Neutrophil (primary cell): ENCODE measurements around the gene GORASP1.

ENCODE experiments used
- H3K27ac ChIP-seq: fragments of 200-600 bp; sonication (generic); 2 replicates; pipeline ENCODE4 v1.5.1; 2016; ENCODE audit warnings: mild to moderate bottlenecking, moderate library complexity
- H3K27me3 ChIP-seq: fragments of 200-600 bp; sonication (generic); 2 replicates; pipeline ENCODE4 v1.6.0; 2016; ENCODE audit warnings: mild to moderate bottlenecking
- H3K36me3 ChIP-seq: fragments of 200-600 bp; sonication (generic); 2 replicates; pipeline ENCODE4 v1.5.1; 2017
- H3K4me1 ChIP-seq, 2 experiments: fragments of 200-600 bp in 1 of 2; sonication (generic) in 1 of 2; 1 replicate in 1 of 2; 2 replicates in 1 of 2; pipeline versions ENCODE4 v1.5.1 to v1.6.1; 2013 to 2016; ENCODE audit warnings: low read depth in 1 of 2, low read length in 1 of 2, mild to moderate bottlenecking in 1 of 2, moderate library complexity in 1 of 2; ENCODE audit not compliant: control insufficient read depth in 1 of 2, insufficient read depth in 1 of 2
- H3K4me3 ChIP-seq, 2 experiments: fragments of 200-600 bp in 1 of 2; sonication (generic) in 1 of 2; 1 replicate in 1 of 2; 2 replicates in 1 of 2; pipeline ENCODE4 v1.5.1; 2013 to 2016; ENCODE audit warnings: low read depth in 1 of 2, low read length in 1 of 2, mild to moderate bottlenecking in 1 of 2, moderate library complexity in 1 of 2
- H3K9me3 ChIP-seq: fragments of 200-600 bp; sonication (generic); 2 replicates; pipeline ENCODE4 v1.5.1; 2016
- TF ChIP-seq, protein P1 (sequence below): fragments of 200-600 bp; sonication (generic); IDR thresholded peaks from 2 replicates; pipeline ENCODE4 v1.5.1; 2016; ENCODE audit warnings: antibody characterized with exemption

Gene GORASP1

DNA sequence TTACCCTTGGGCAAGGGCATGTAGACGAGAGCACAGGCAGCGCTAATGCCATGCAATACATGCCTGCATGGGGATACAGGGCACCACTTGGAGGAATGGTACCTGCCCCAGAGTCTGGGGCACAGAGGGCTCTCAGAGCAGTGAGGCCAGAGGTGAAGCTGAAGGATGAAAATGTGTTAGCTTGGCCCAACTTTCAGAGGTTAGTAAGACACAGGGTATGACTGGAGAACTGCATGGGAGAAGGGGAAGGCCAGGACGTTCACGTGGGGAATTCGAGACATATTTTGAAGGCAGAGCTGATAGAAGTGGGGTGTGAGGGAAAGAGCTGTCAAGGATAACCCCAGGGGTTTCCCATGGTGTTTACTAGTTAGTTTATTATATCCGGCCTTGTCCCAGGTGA is 26.4 kb upstream of the GORASP1 start:
- Histone ChIP-seq H3K9me3 (no peaks in the 10 kb centered on the region), H3K27me3 (no peaks in the 10 kb centered on the region), H3K4me3 (no peak overlapping the region), H3K36me3 (no peaks in the 10 kb centered on the region), H3K4me1 (no peaks in the 10 kb centered on the region), H3K27ac (no peak overlapping the region)
- TF ChIP-seq, protein P1, sequence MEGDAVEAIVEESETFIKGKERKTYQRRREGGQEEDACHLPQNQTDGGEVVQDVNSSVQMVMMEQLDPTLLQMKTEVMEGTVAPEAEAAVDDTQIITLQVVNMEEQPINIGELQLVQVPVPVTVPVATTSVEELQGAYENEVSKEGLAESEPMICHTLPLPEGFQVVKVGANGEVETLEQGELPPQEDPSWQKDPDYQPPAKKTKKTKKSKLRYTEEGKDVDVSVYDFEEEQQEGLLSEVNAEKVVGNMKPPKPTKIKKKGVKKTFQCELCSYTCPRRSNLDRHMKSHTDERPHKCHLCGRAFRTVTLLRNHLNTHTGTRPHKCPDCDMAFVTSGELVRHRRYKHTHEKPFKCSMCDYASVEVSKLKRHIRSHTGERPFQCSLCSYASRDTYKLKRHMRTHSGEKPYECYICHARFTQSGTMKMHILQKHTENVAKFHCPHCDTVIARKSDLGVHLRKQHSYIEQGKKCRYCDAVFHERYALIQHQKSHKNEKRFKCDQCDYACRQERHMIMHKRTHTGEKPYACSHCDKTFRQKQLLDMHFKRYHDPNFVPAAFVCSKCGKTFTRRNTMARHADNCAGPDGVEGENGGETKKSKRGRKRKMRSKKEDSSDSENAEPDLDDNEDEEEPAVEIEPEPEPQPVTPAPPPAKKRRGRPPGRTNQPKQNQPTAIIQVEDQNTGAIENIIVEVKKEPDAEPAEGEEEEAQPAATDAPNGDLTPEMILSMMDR: no peak

DNA sequence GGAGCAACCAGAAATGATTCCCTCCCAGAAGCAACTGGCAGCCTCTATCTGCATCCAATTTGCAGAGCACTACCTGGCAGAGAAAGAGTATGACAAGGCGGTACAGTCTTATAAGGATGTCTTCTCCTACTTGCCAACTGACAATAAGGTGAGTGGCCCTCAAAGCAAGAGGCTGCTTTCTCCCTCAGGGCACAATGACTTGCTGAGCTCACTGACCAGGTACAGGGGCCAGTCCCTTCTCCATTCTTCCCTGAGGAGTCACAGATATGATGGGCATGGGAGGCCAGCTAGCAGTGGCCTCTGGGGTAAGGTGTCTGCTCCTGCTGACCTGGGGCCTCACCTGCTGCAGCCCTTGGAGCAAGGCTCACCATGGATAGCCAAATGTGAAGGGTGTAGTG is 25.7 kb upstream of the GORASP1 start:
- TF ChIP-seq, protein P1: no peak
- H3K4me1 ChIP-seq: no peaks in the 10 kb centered on the region
- H3K9me3 ChIP-seq: no peaks in the 10 kb centered on the region
- no peak overlapping the region for H3K4me3 ChIP-seq
- no peaks in the 10 kb centered on the region for H3K36me3 ChIP-seq
- H3K27ac ChIP-seq: no peak overlapping the region
- H3K27me3 ChIP-seq: no peaks in the 10 kb centered on the region

DNA sequence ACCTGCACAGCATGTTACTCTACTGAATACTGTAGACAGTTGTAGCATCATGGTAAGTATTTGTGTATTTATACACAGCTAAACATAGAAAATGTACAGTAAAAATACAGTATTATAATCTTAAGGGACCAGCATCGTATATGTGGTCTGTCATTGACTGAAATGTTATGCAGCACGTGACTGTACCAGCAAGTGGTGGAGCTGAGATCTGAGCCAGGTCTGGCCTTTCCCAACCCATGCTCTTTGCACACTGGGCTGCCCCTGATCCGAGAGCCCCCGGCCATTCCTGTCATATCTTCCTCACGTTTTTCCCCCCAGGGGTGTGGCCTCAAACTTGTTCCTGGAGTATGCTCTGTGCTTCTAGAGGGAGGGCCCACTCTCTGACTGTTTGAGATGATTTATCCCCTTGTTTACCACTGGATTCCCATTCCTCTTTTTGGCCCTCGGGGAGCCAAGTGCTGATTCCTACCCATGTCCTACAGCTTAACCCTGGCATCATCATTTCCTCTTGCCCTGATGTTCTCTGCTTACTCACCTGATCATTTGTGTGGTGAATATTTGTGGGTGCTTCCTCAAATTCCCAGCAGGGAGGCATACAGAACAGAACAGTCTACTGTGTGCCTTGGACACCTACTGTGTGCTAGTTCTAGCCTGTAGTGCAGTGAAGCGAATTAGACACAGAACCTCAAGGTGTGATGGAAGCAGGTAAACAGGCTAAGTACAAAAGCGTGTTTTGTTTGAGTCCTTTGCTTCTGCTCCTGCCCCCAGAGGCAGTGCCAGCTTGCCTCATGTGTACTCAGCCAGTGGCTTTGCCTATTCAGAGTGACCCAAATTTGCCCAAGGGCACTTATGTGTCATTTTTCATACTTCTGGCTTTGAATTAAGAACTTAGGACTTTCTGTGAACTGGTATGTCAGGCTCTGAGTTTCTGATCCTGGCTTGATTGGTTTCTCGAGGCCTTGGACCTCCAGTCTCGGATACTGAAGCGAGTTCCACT is 25.0 kb upstream of the GORASP1 start:
- Histone ChIP-seq H3K4me1 (no peaks in the 10 kb centered on the region), H3K4me3 (no peak overlapping the region), H3K27ac (no peak overlapping the region), H3K36me3 (no peaks in the 10 kb centered on the region), H3K9me3 (no peaks in the 10 kb centered on the region), H3K27me3 (no peaks in the 10 kb centered on the region)
- TF ChIP-seq, protein P1: no peak

DNA sequence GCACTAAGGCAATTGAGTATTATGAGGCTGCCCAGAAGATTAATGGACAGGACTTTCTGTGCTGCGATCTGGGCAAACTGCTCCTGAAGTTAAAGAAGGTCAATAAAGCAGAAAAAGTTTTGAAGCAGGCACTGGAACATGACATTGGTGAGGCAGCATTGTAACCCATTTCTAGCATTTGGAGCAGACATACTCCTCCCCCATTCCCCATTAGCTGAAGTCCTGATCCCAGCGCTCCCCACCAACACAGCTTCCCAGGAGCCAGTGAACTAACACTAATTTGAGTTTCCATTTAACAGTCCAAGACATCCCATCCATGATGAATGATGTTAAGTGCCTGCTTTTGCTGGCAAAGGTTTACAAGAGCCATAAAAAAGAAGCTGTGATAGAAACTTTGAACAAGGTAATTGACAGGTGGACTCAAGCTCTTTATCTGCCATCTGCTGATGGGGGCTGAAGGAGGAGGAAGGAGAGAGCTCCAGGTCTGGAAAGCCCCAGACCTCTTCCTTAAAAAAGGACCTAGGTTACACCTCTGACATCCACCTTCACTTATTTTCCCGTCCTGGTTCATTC is 23.4 kb upstream of the GORASP1 start:
- H3K4me3 ChIP-seq: no peak overlapping the region
- no peak overlapping the region for H3K27ac ChIP-seq
- H3K36me3 ChIP-seq: no peaks in the 10 kb centered on the region

DNA sequence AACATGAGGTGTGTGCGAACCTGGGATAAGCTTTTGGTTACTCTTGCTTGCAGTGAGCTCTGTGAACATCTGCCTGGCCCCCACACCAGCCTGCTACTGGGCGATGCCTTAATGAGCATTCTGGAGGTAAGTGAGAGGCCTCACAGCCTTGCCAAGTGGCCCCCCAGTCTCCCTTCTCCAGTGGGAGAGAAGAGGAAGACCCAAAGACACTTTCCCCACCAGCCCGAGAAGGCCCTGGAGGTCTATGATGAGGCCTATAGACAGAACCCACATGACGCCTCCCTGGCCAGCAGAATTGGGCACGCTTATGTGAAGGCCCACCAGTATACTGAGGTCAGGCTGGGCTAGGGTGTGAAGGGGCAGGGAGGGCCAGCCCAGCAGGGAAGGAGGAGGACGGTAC is 22.6 kb upstream of the GORASP1 start:
- Histone ChIP-seq H3K27me3 (no peaks in the 10 kb centered on the region), H3K4me1 (peaks cover 0 to 9% of the 10 kb centered on the region in 2 experiments), H3K9me3 (no peaks in the 10 kb centered on the region), H3K27ac (no peak overlapping the region), H3K4me3 (no peak overlapping the region), H3K36me3 (no peaks in the 10 kb centered on the region)
- TF ChIP-seq, protein P1: no peak

More for the DNA sequence above, 23.4 kb upstream of the GORASP1 start:
- no peaks in the 10 kb centered on the region for H3K9me3 ChIP-seq
- TF ChIP-seq, protein P1: no peak
- H3K4me1 ChIP-seq: peaks cover 0 to 9% of the 10 kb centered on the region in 2 experiments
- no peaks in the 10 kb centered on the region for H3K27me3 ChIP-seq
